ENCODE data around the gene OFD1.

OFD1 gene

GRCh38 chrX:13798184-13798583, 63.6 kb downstream of the OFD1 start:
- Histone ChIP-seq H3K9ac (ENCODE audit: low read length) (no peak overlapping the region), H3K9me3 (ENCODE audit: control insufficient read depth, insufficient read depth, low read depth, low read length) (no peaks in the 10 kb centered on the region), H3K27me3 (ENCODE audit: control insufficient read depth, insufficient read depth, low read length) (peaks cover 4% of the 10 kb centered on the region; the same call in 1 of the 2 replicates), H3K36me3 (ENCODE audit: control insufficient read depth, insufficient read depth, low read length) (no peaks in the 10 kb centered on the region), H3K4me1 (ENCODE audit: control insufficient read depth, insufficient read depth, low read length) (peaks cover 27% of the 10 kb centered on the region), H3K27ac (ENCODE audit: low read depth, low read length) (no peak overlapping the region), H3K4me3 (ENCODE audit: low read depth, low read length) (no peak overlapping the region)

GRCh38 chrX:13803116-13803515, 68.6 kb downstream of the OFD1 start:
- Histone ChIP-seq H3K4me3 (ENCODE audit: low read depth, low read length) (no peak overlapping the region), H3K9me3 (ENCODE audit: control insufficient read depth, insufficient read depth, low read depth, low read length) (no peaks in the 10 kb centered on the region), H3K36me3 (ENCODE audit: control insufficient read depth, insufficient read depth, low read length) (no peaks in the 10 kb centered on the region), H3K27ac (ENCODE audit: low read depth, low read length) (no peak overlapping the region), H3K27me3 (ENCODE audit: control insufficient read depth, insufficient read depth, low read length) (no peaks in the 10 kb centered on the region; the same call in 1 of the 2 replicates), H3K4me1 (ENCODE audit: control insufficient read depth, insufficient read depth, low read length) (peaks cover 33% of the 10 kb centered on the region), H3K9ac (ENCODE audit: low read length) (no peak overlapping the region)

GRCh38 chrX:13805241-13805640, 70.7 kb downstream of the OFD1 start:
- no peaks in the 10 kb centered on the region for H3K9me3 ChIP-seq (ENCODE audit: control insufficient read depth, insufficient read depth, low read depth, low read length)
- H3K4me1 ChIP-seq (ENCODE audit: control insufficient read depth, insufficient read depth, low read length) = peaks cover 33% of the 10 kb centered on the region
- H3K27me3 ChIP-seq (ENCODE audit: control insufficient read depth, insufficient read depth, low read length) = no peaks in the 10 kb centered on the region; the same call in 1 of the 2 replicates
- H3K9ac ChIP-seq (ENCODE audit: low read length) = no peak overlapping the region
- H3K4me3 ChIP-seq (ENCODE audit: low read depth, low read length) = no peak overlapping the region
- H3K27ac ChIP-seq (ENCODE audit: low read depth, low read length) = no peak overlapping the region
- no peaks in the 10 kb centered on the region for H3K36me3 ChIP-seq (ENCODE audit: control insufficient read depth, insufficient read depth, low read length)

- Histone ChIP-seq H3K9ac (ENCODE audit: low read length) (no peak overlapping the region), H3K36me3 (ENCODE audit: control insufficient read depth, insufficient read depth, low read length) (no peaks in the 10 kb centered on the region), H3K27me3 (ENCODE audit: control insufficient read depth, insufficient read depth, low read length) (no peaks in the 10 kb centered on the region; the same call in 1 of the 2 replicates), H3K4me3 (ENCODE audit: low read depth, low read length) (no peak overlapping the region), H3K4me1 (ENCODE audit: control insufficient read depth, insufficient read depth, low read length) (peaks cover 15% of the 10 kb centered on the region), H3K27ac (ENCODE audit: low read depth, low read length) (no peak overlapping the region), H3K9me3 (ENCODE audit: control insufficient read depth, insufficient read depth, low read depth, low read length) (no peaks in the 10 kb centered on the region)
These were observed 73.7 kb downstream of the OFD1 start for GRCh38 chrX:13808293-13808692.

- no peak overlapping the region for H3K4me3 ChIP-seq (ENCODE audit: low read depth, low read length)
- no peaks in the 10 kb centered on the region for H3K9me3 ChIP-seq (ENCODE audit: control insufficient read depth, insufficient read depth, low read depth, low read length)
- H3K27me3 ChIP-seq (ENCODE audit: control insufficient read depth, insufficient read depth, low read length) = no peaks in the 10 kb centered on the region; the same call in 1 of the 2 replicates
- H3K36me3 ChIP-seq (ENCODE audit: control insufficient read depth, insufficient read depth, low read length) = no peaks in the 10 kb centered on the region
- no peak overlapping the region for H3K9ac ChIP-seq (ENCODE audit: low read length)
- H3K4me1 ChIP-seq (ENCODE audit: control insufficient read depth, insufficient read depth, low read length) = peaks cover 12% of the 10 kb centered on the region
- H3K27ac ChIP-seq (ENCODE audit: low read depth, low read length) = no peak overlapping the region
These were observed 74.3 kb downstream of the OFD1 start for GRCh38 chrX:13808865-13809264.

GRCh38 chrX:13815664-13816063, 81.1 kb downstream of the OFD1 start:
- Histone ChIP-seq H3K27me3 (ENCODE audit: control insufficient read depth, insufficient read depth, low read length) (no peaks in the 10 kb centered on the region; the same call in 1 of the 2 replicates), H3K27ac (ENCODE audit: low read depth, low read length) (no peak overlapping the region), H3K4me3 (ENCODE audit: low read depth, low read length) (no peak overlapping the region), H3K9me3 (ENCODE audit: control insufficient read depth, insufficient read depth, low read depth, low read length) (no peaks in the 10 kb centered on the region), H3K36me3 (ENCODE audit: control insufficient read depth, insufficient read depth, low read length) (no peaks in the 10 kb centered on the region), H3K4me1 (ENCODE audit: control insufficient read depth, insufficient read depth, low read length) (peaks cover 25% of the 10 kb centered on the region), H3K9ac (ENCODE audit: low read length) (no peak overlapping the region)

- Histone ChIP-seq H3K9ac (ENCODE audit: low read length) (no peak overlapping the region), H3K4me3 (ENCODE audit: low read depth, low read length) (no peak overlapping the region), H3K36me3 (ENCODE audit: control insufficient read depth, insufficient read depth, low read length) (no peaks in the 10 kb centered on the region), H3K9me3 (ENCODE audit: control insufficient read depth, insufficient read depth, low read depth, low read length) (no peaks in the 10 kb centered on the region), H3K4me1 (ENCODE audit: control insufficient read depth, insufficient read depth, low read length) (peaks cover 25% of the 10 kb centered on the region), H3K27me3 (ENCODE audit: control insufficient read depth, insufficient read depth, low read length) (no peaks in the 10 kb centered on the region; the same call in 1 of the 2 replicates), H3K27ac (ENCODE audit: low read depth, low read length) (no peak overlapping the region)
These were observed 81.6 kb downstream of the OFD1 start for GRCh38 chrX:13816176-13816575.

GRCh38 chrX:13816643-13817627, 82.4 kb downstream of the OFD1 start, which contains the start of gene GPM6B:
Gene GPM6B (minus strand): TSS chrX:13817093. CDS start chrX:13816904, 189 bp downstream.
- Histone ChIP-seq H3K4me3 (ENCODE audit: low read depth, low read length) (0 out of 2 replicates have a peak within 1 kb of the TSS, but pooled peaks have one; percentile 27), H3K36me3 (ENCODE audit: control insufficient read depth, insufficient read depth, low read length) (no peaks in the 10 kb centered on the region), H3K27ac (ENCODE audit: low read depth, low read length) (no peak within 1 kb of the TSS), H3K9me3 (ENCODE audit: control insufficient read depth, insufficient read depth, low read depth, low read length) (no peaks in the 10 kb centered on the region), H3K27me3 (ENCODE audit: control insufficient read depth, insufficient read depth, low read length) (no peaks in the 10 kb centered on the region; the same call in 1 of the 2 replicates), H3K9ac (ENCODE audit: low read length) (no peak within 1 kb of the TSS), H3K4me1 (ENCODE audit: control insufficient read depth, insufficient read depth, low read length) (peaks cover 25% of the 10 kb centered on the region)

All from HUES6 (cell line).